Psoas muscle (tissue), 8 donors: ENCODE data around the gene ZNF775. TPM values are rescaled to one million over a fixed set of nuclear protein-coding genes. Genes with fewer than 3 reads are reported as not detected.

Experiments
- ATAC-seq, 4 donors: fragments of 200-7000 bp; cut with Tn5 transposase; one replicate each; pipeline ENCODE4 v1.9.1; 2020; ENCODE audit warnings: moderate library complexity in 3 of 4, mild to moderate bottlenecking in 2 of 4
- DNase-seq, 2 donors: peaks; one replicate each; pipeline ENCODE4 v3.0.0-alpha.2; 2020
- H3K27ac ChIP-seq: fragments of 200-600 bp; one replicate; pipeline ENCODE4 v1.8.0; 2022
- H3K27me3 ChIP-seq, 3 donors: fragments of 200-600 bp in 1 of 3; one replicate each; pipeline versions ENCODE4 v1.6.1 to v1.8.0; 2013 to 2022; ENCODE audit warnings: low read length in 2 of 3, mild to moderate bottlenecking in 2 of 3, moderate library complexity in 1 of 3; ENCODE audit not compliant: insufficient read depth in 3 of 3
- H3K36me3 ChIP-seq, 2 donors: fragments of 200-600 bp in 1 of 2; one replicate each; pipeline versions ENCODE4 v1.6.1 to v1.8.0; 2013 to 2022; ENCODE audit warnings: low read depth in 1 of 2, mild to moderate bottlenecking in 1 of 2, moderate library complexity in 1 of 2; ENCODE audit not compliant: insufficient read depth in 1 of 2
- H3K4me1 ChIP-seq: fragments of 200-600 bp; one replicate; pipeline ENCODE4 v1.8.0; 2022
- H3K4me3 ChIP-seq: fragments of 200-600 bp; one replicate; pipeline ENCODE4 v1.8.0; 2022; ENCODE audit warnings: mild to moderate bottlenecking
- H3K9me3 ChIP-seq: fragments of 200-600 bp; one replicate; pipeline ENCODE4 v1.8.0; 2022
- WGBS, 3 donors: extraction: QIAGEN DNeasy Blood & Tissue Kit; methylation state at CpG; one replicate each; pipeline versions ENCODE4 v1.1.6 to v1.1.7; 2013; 5-methylcytosine and 5-hydroxymethylcytosine counted together
- intact Hi-C, 2 donors: fragments of 100-400 bp; cut with DNase I; formaldehyde crosslinking; loops; one replicate each; pipeline versions ENCODE4 v1.11.0 to v1.14.2; 2022
- polyA plus RNA-seq, 3 donors: library from polyadenylated mRNA; stranded (reverse); fragments of 200-250 nt; gene quantifications; one replicate each; pipeline ENCODE4 v1.2.3, GENCODE V29; 2013
- total RNA-seq, 4 donors: library from RNA; stranded (reverse); fragmentation: NEBNext Ultra II Directional in 2 of 4; extraction: Animal tissue kit (Norgen Biotek cat#: 25700) in 2 of 4; gene quantifications; one replicate each; pipeline versions ENCODE4 v1.2.1 to v1.2.4, GENCODE V29; 2021 to 2023
- TF ChIP-seq, protein P1 (sequence below): fragments of 200-600 bp; IDR thresholded peaks from one replicate; pipeline ENCODE4 v1.8.0; 2022; ENCODE audit warnings: antibody characterized with exemption
- donor health status: healthy with polysubstance abuse.
- donor health status: DM: no; HTN: no; CAD: no; lungs with moderate emphysema.
- donor health status: Bipolar disorder and iron deficiency.
- donor health status: healthy.
- donor health status: DM: yes; HTN: yes; CAD: no.
- donor health status: DM: no; HTN: no; CAD: no.
- donor health status: DM: no; HTN: no; CAD: no.
- donor health status: DM: yes; HTN: yes; CAD: no.

Gene ZNF775
- total and polyA plus RNA-seq, 7 donors = 1.6 to 3.8 (median 2.8) TPM

DNA sequence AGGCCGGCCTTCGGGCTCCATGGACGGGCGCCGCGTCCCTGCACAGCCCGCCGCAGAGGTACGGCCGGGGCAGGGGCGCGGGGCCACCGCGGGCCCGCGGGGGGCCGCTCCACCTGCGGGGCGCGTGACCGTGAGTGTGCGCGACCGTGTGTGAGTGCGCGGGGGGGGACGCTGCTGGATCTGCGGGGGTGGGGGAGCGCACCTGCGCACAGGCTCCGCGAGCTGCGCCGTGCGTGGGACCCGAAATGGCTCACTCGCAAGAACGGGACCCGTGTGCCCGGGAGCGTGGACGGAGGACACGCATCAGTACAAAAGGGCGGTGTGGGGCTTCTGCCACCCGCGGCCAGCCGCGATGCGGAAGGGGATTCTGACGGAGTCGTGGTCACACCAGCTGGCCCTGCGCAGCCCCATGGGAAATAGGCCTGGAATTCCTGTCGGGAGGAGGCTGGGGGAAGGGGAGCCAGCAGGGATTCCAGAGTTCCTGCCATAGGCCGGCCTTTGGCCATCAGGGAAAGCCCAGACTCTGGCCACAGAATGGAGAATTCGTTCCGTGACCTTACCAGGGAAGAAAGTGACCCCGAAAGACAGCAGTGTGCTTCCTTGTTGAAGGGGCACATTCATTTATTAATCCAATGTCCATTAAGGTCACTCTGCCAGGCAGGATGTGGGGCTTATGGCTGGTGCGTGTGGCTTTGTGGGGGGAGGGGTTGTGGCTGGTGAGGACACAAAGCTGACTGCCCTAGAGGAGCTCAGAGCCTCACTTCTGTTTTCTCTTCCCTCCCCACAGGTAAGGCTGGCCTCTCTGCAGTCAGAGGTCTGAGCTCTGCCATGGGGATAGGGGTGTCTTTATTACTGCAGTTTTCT lies 10.0 kb upstream of the ZNF775 start:
- H3K27me3 ChIP-seq = no peaks in the 10 kb centered on the region
- peaks cover 55% of the 10 kb centered on the region for H3K4me1 ChIP-seq
- peak overlapping the region; percentile 99 for H3K27ac ChIP-seq
- no peaks in the 10 kb centered on the region for H3K9me3 ChIP-seq
- intact Hi-C loops = loop anchor here in 1 of 2 donors (1.0 kb wide), 1 partner anchor 9 kb away; no protein-coding TSS in a partner anchor
- TF ChIP-seq, protein P1, sequence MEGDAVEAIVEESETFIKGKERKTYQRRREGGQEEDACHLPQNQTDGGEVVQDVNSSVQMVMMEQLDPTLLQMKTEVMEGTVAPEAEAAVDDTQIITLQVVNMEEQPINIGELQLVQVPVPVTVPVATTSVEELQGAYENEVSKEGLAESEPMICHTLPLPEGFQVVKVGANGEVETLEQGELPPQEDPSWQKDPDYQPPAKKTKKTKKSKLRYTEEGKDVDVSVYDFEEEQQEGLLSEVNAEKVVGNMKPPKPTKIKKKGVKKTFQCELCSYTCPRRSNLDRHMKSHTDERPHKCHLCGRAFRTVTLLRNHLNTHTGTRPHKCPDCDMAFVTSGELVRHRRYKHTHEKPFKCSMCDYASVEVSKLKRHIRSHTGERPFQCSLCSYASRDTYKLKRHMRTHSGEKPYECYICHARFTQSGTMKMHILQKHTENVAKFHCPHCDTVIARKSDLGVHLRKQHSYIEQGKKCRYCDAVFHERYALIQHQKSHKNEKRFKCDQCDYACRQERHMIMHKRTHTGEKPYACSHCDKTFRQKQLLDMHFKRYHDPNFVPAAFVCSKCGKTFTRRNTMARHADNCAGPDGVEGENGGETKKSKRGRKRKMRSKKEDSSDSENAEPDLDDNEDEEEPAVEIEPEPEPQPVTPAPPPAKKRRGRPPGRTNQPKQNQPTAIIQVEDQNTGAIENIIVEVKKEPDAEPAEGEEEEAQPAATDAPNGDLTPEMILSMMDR = no peak
- DNase-seq (peak; percentile 80 to 89), ATAC-seq (peak; percentile 66 to 73 (median 72))
- WGBS, 3 donors = 0 to 1% (median 1%) methylated on average over 43 to 58 of the region's 58 CpGs
- peaks cover 0 to 43% of the 10 kb centered on the region in 2 donors for H3K36me3 ChIP-seq
- peak overlapping the region; percentile 97 for H3K4me3 ChIP-seq

DNA sequence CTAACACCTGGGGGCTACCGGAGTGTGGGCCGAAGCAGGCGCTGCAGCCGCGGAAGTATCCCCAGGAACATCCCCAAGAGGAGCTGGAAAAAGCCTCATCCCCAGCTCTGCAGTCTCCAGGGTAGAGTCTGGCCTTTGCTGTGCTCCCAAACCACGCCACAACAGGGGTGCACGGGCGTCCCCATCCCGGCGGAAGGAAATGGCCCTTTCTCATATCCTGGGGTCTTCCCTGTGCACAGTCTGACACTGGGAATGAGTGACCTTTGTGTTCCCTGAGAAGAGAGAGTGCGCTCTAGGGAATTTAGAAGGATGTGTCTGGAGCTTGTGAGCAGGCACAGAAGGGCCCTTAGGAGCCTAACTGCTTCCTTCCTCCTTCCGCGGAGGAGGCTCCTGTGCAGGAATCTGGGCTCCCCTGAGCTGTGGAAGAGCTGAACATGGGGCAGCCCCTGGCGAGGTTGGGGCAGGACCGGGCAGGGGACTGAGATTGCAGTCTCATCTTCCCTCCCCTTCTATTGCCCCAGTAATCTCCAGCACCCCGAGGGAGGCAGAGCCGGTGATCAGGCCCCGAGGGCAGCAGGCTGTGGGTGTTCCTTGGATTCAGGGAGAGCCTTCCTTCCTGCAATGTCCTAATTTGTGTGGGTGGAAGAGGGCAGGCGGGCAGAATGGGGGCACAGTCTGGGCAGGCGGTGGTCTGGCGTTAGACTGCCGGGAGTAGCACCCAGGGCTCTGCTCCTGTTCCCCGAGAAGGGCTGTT lies 9.2 kb upstream of the ZNF775 start:
- no peak for ATAC-seq
- intact Hi-C loops = loop anchor here in 1 of 2 donors (1.0 kb wide), 1 partner anchor 8 kb away; no protein-coding TSS in a partner anchor
- 24 to 31% (median 27%) methylated on average over 20 to 23 of the region's 23 CpGs for WGBS, 3 donors

DNA sequence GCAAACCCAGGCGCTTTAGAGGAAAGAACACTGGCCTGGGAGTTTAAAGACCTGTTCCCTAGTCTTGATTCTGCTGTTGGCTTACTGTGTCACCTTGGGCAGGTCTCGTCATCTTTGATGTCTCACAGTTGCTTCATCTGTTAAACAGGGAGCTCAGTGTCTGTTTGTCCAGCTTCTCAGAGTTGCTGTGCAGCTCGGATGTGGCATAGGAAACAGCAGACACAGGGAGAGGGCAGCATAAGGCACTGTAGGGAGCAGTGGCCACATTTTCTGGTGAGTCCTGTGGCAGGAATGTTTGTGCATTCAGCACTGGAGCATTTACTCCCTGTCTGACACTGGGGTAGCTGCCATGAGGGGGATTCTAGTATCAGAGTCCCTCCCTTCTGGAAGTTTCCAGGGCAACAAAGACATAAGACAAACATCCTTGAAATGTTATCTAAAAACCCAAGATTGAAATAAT lies 8.5 kb upstream of the ZNF775 start:
- TF ChIP-seq, protein P1 = no peak
- ATAC-seq = peak in 2 of 4 donors; percentile 4 to 5
- Histone ChIP-seq H3K36me3 (peaks cover 0 to 51% of the 10 kb centered on the region in 2 donors), H3K27ac (peak overlapping the region; percentile 99), H3K4me1 (peaks cover 54% of the 10 kb centered on the region), H3K9me3 (no peaks in the 10 kb centered on the region), H3K27me3 (no peaks in the 10 kb centered on the region), H3K4me3 (peak overlapping the region; percentile 97)
- DNase-seq = no peak
- 61 to 71% (median 61%) methylated on average over 3 of the region's 3 CpGs for WGBS, 3 donors
- intact Hi-C loops = no loop called here

More for the DNA sequence above, 9.2 kb upstream of the ZNF775 start:
- Histone ChIP-seq H3K36me3 (peaks cover 0 to 51% of the 10 kb centered on the region in 2 donors), H3K4me1 (peaks cover 54% of the 10 kb centered on the region), H3K4me3 (peak overlapping the region; percentile 97), H3K27me3 (no peaks in the 10 kb centered on the region), H3K9me3 (no peaks in the 10 kb centered on the region), H3K27ac (peak overlapping the region; percentile 99)
- no peak for DNase-seq
- TF ChIP-seq, protein P1 = no peak

DNA sequence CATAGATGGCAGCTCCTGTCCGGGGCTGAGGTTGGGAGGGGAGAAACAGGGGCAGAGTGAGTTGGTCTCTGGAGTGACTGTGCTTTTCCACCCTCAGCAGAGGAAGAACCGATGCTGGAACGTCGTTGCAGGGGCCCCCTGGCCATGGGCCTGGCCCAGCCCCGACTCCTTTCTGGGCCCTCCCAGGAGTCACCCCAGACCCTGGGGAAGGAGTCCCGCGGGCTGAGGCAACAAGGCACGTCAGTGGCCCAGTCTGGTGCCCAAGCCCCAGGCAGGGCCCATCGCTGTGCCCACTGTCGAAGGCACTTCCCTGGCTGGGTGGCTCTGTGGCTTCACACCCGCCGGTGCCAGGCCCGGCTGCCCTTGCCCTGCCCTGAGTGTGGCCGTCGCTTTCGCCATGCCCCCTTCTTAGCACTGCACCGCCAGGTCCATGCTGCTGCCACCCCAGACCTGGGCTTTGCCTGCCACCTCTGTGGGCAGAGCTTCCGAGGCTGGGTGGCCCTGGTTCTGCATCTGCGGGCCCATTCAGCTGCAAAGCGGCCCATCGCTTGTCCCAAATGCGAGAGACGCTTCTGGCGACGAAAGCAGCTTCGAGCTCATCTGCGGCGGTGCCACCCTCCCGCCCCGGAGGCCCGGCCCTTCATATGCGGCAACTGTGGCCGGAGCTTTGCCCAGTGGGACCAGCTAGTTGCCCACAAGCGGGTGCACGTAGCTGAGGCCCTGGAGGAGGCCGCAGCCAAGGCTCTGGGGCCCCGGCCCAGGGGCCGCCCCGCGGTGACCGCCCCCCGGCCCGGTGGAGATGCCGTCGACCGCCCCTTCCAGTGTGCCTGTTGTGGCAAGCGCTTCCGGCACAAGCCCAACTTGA lies 7.8 kb upstream of the ZNF775 start:
- intact Hi-C loops = no loop called here
- peak overlapping the region; percentile 99 for H3K27ac ChIP-seq
- H3K4me3 ChIP-seq = peak overlapping the region; percentile 97
- H3K36me3 ChIP-seq = peaks cover 0 to 51% of the 10 kb centered on the region in 2 donors
- peaks cover 60% of the 10 kb centered on the region for H3K4me1 ChIP-seq
- no peak for DNase-seq
- ATAC-seq = no peak
- H3K27me3 ChIP-seq = no peaks in the 10 kb centered on the region
- H3K9me3 ChIP-seq = no peaks in the 10 kb centered on the region
- WGBS, 3 donors = 80 to 86% (median 86%) methylated on average over 48 of the region's 48 CpGs
- TF ChIP-seq, protein P1 = no peak
